ENCODE results near the gene GPR25.

The GPR25 gene

GRCh38 chr1:200873671-200874397 is 1.1 kb downstream of the GPR25 start:
- peak; percentile 84 for DNase-seq

- DNase-seq, result no peak
Measured at GRCh38 chr1:200874694-200875093, 1.9 kb downstream of the GPR25 start.

- DNase-seq, result no peak
Measured at GRCh38 chr1:200875416-200875815, 2.6 kb downstream of the GPR25 start.

GRCh38 chr1:200877010-200877409 is 4.2 kb downstream of the GPR25 start:
- DNase-seq, result no peak

GRCh38 chr1:200877839-200878551 is 5.2 kb downstream of the GPR25 start:
- no peak for DNase-seq

- DNase-seq, result no peak
Measured at GRCh38 chr1:200880212-200880611, 7.4 kb downstream of the GPR25 start.

- DNase-seq, result no peak
Measured at GRCh38 chr1:200883118-200883517, 10.3 kb downstream of the GPR25 start.

GRCh38 chr1:200885623-200886402 is 13.0 kb downstream of the GPR25 start:
- DNase-seq, result no peak

GRCh38 chr1:200886594-200886993 is 13.8 kb downstream of the GPR25 start:
- DNase-seq, result no peak

- DNase-seq, result no peak
Measured at GRCh38 chr1:200887036-200887435, 14.3 kb downstream of the GPR25 start.

- DNase-seq, result no peak
Measured at GRCh38 chr1:200887772-200888348, 15.1 kb downstream of the GPR25 start.

- DNase-seq, result no peak
Measured at GRCh38 chr1:200888349-200888838, 15.6 kb downstream of the GPR25 start.

GRCh38 chr1:200889571-200889970 is 16.8 kb downstream of the GPR25 start:
- DNase-seq, result no peak

- no peak for DNase-seq
Measured at GRCh38 chr1:200890027-200890426, 17.2 kb downstream of the GPR25 start.

GRCh38 chr1:200890818-200891773 is 18.3 kb downstream of the GPR25 start:
- peak; percentile 89 for DNase-seq

GRCh38 chr1:200891774-200892157 is 19.0 kb downstream of the GPR25 start:
- DNase-seq, result peak; percentile 66

- DNase-seq, result peak; percentile 35
Measured at GRCh38 chr1:200892546-200892945, 19.8 kb downstream of the GPR25 start.

- DNase-seq, result no peak
Measured at GRCh38 chr1:200892958-200893357, 20.2 kb downstream of the GPR25 start.

- peak; percentile 31 for DNase-seq
Measured at GRCh38 chr1:200893411-200893901, 20.7 kb downstream of the GPR25 start.

GRCh38 chr1:200894712-200895442 is 22.1 kb downstream of the GPR25 start, which contains the start of gene INAVA:
INAVA (plus strand) TSS chr1:200894900; CDS start chr1:200898401, 3,501 bp downstream.
- peak; percentile 28 for DNase-seq

GRCh38 chr1:200895443-200895789 is 22.6 kb downstream of the GPR25 start:
- no peak for DNase-seq

Measured in retina (tissue), 1 donor.